Ovary (tissue), 3 donors: ENCODE results near the gene LCA5L.
"Not testable (repeated sequence)": the region's sequence is repeated elsewhere in the genome, so short reads cannot be mapped to it uniquely, and the experiment has no call there.

Experiments used
- CTCF ChIP-seq, 3 donors: fragments of 450-650 bp in 2 of 3; fragments of 200-600 bp in 1 of 3; IDR thresholded peaks; one replicate each; pipeline versions ENCODE4 v1.5.1 to v1.8.0; 2016 to 2022; ENCODE audit warnings: antibody characterized with exemption in 3 of 3, mild to moderate bottlenecking in 1 of 3
- EP300 ChIP-seq: sonication (generic); formaldehyde crosslinking; IDR thresholded peaks from one replicate; pipeline ENCODE4 v1.6.1; 2017; ENCODE audit warnings: antibody characterized with exemption
- donor health status: DM: no; HTN: no; CAD: no.

GRCh38 chr21:39369896-39370288, 75.7 kb downstream of the LCA5L start:
- TF ChIP-seq CTCF (IDR thresholded peaks at IDR 0.05); EP300: not testable (repeated sequence)
